HG03066 (cell line): ENCODE measurements around the gene PDGFB.

Source experiments
- ATAC-seq: cut with Tn5 transposase; IDR thresholded peaks from one replicate; pipeline ENCODE4 v1.9.1; 2021; ENCODE audit warnings: low read depth; ENCODE audit not compliant: unreplicated experiment

Gene PDGFB

GRCh38 chr22:39244496-39245129 is at the start of gene PDGFB:
TSS of gene PDGFB (minus strand) at chr22:39244982. CDS start at chr22:39243963, 1,019 bp downstream.
- ATAC-seq = no peak

GRCh38 chr22:39293766-39294368 is 49.1 kb upstream of the PDGFB start:
- no peak for ATAC-seq

DNA sequence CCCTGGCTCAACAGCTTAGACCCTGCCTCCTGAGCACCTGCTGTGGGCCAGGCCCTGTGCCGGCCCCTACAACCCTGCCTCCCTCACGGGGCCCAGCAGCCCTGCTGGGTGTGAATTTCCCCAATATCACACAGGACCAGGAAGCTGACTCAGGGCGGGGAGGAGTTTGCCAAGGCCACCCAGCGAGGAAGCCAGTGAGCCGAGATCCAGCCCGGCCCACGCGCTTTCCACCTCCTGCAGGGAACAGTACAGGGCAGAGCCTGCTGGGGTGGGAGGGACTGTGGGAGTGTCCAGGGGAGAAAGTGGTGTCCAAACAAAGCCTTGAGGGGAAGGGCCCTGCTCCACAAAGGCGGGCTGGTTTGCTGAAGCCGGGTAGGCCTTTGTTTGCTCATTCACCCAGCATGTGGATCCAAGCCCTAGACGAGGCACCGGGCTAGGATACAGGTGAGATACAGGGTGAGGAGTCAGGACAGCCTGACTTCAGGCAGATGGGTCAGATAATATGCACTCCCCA is 47.8 kb upstream of the PDGFB start:
- no peak for ATAC-seq

- no peak for ATAC-seq
Observed at GRCh38 chr22:39292031-39292462, 47.3 kb upstream of the PDGFB start.

DNA sequence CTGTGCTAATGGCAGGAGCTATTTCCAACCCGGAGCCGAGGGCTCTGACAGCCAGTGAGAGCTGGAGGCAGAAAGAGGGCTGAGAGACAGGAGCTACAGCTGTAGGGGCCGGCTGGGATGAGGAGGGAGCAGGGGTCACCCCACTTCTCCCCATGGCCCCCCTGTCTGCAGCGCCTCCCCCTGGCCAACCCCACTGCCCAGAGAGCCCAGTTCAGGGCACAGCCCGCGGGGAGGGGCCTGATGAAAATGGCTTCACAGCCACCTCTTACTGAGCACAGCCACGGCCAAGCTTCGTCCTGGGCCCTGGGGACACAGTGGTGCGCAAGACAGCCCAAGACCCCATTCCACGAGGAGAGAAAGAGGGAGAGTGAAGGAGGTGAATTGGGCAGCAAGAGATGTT is 46.7 kb upstream of the PDGFB start:
- no peak for ATAC-seq

- ATAC-seq = no peak
Observed at GRCh38 chr22:39290724-39291161, 46.0 kb upstream of the PDGFB start.

GRCh38 chr22:39289975-39290720 is 45.4 kb upstream of the PDGFB start:
- ATAC-seq = no peak

- ATAC-seq = no peak
Observed at GRCh38 chr22:39289533-39289932, 44.8 kb upstream of the PDGFB start.

- no peak for ATAC-seq
Observed at GRCh38 chr22:39288135-39288898, 43.5 kb upstream of the PDGFB start.

- ATAC-seq = no peak
Observed at GRCh38 chr22:39287076-39287725, 42.4 kb upstream of the PDGFB start.

DNA sequence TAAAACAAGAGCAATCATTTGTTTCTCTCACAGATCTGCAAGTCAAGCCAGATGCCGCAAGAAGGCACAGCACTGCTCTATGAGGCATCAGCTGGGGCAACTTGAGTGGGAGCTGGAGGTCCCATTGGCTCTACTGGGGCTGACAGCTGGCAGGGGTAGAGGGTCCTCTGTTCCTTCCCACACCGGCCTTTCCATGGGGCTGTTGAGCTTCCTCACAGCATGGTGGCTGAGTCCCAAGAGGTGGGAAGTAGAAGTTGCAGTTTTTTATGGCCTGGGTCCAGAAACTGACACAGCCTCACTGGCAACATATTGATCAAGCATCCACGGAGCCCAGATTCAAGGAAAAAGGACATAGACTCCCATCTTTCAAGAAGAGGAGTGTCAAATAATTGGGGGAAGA is 40.2 kb upstream of the PDGFB start:
- ATAC-seq = no peak

GRCh38 chr22:39284142-39284980 is 39.6 kb upstream of the PDGFB start:
- ATAC-seq = no peak

DNA sequence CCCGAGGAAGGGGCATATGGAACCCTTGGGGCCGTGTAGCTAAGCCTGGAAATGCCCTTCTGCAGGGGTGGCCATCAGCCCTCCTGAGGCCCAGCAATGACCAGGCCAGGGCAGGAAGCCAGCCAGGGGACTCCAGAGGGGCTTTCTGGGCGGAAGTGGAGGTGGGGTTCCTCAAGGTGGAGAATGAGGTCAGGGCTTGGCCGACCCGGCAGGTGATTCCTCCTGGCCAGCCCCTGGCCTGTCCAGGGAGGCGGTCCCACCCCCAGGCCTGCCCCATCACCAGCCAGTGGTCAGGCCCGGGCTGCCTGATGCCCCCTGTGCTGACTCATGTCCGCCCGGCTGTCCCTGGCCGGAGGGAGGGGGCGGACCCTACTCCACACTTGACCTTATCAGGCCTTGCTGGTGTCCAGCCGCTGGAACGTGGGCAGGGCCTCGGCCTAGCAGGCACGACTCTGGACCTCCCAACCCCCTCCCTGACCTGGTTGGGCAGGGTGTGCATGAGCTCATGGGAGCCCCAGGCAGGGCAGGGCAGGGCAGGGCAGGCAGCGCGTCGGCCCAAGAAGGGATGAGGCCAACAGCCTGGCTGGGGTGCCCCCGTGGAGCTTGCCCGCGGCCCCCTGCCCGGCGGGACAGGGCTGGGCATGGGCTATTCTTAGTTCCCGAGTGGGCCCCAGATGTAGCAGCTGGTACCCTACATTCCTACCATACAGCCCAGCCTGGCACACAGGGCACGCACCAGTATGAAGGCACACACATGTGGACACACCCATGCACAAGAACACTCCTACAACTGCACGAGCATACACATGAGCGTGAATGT is 38.8 kb upstream of the PDGFB start:
- ATAC-seq = no peak

DNA sequence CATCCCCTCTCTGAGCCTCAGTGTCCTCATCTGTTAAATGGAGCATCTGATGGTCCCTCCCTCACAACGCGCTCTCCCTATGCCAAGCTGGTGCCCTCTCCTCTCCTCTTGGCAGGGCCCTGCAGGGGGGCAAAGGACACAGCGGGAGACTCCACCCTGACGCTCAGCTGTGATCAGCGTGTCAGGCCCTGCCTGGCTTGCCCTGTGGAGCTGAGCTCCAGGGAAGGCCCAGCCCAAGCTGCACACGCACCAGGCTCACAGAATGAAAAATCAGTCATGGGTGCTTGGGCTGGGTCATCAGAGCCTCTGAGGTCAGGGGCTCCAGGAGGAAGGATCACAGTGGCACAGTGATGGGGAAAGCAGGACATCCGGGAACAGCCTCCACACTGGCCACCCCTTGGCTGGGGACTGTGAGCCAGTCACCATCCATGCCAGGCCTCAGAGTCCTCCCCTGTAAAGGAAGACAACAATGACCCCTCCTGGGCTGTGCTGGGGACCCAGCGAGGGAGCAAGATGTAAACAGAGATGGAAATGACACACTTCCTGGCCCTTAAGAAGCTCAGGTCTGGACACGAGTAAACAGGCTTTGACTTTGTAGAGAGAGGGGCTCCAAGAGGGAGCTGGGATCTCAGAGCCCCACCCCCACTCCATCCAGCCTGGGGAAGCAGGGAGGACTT is 38.0 kb upstream of the PDGFB start:
- no peak for ATAC-seq

- ATAC-seq = no peak
Observed at GRCh38 chr22:39281126-39281525, 36.3 kb upstream of the PDGFB start.

- ATAC-seq = no peak
Observed at GRCh38 chr22:39280250-39280649, 35.5 kb upstream of the PDGFB start.

GRCh38 chr22:39279170-39279850 is 34.5 kb upstream of the PDGFB start:
- no peak for ATAC-seq
